ENCODE measurements around the gene PACSIN2.

Gene PACSIN2

GRCh38 chr22:42906605-42907348, 108.2 kb downstream of the PACSIN2 start:
- H3K4me2 ChIP-seq (ENCODE audit: low read length), result no peak overlapping the region
- H3K9me3 ChIP-seq (ENCODE audit: control insufficient read depth, low read length), result no peaks in the 10 kb centered on the region
- H3K27me3 ChIP-seq (ENCODE audit: control insufficient read depth, insufficient read depth, low read length), result no peaks in the 10 kb centered on the region
- H3K4me3 ChIP-seq (ENCODE audit: low read depth, low read length), result no peak overlapping the region
- no peaks in the 10 kb centered on the region for H3K4me1 ChIP-seq
- TF ChIP-seq CTCF (IDR thresholded peaks at IDR 0.05), result no peak
- H3K27ac ChIP-seq, result no peak overlapping the region
- no peak overlapping the region for H3K9ac ChIP-seq
- no peaks in the 10 kb centered on the region for H3K79me2 ChIP-seq
- no peaks in the 10 kb centered on the region for H3K36me3 ChIP-seq (ENCODE audit: control insufficient read depth, insufficient read depth, low read length)
- no peak overlapping the region for H2AFZ ChIP-seq

- no peak overlapping the region for H3K4me3 ChIP-seq (ENCODE audit: low read depth, low read length)
- H3K9me3 ChIP-seq (ENCODE audit: control insufficient read depth, low read length), result no peaks in the 10 kb centered on the region
- H3K27me3 ChIP-seq (ENCODE audit: control insufficient read depth, insufficient read depth, low read length), result no peaks in the 10 kb centered on the region
- H3K4me2 ChIP-seq (ENCODE audit: low read length), result no peak overlapping the region
- H3K27ac ChIP-seq, result no peak overlapping the region
- H3K79me2 ChIP-seq, result peaks cover 2% of the 10 kb centered on the region
- no peak for TF ChIP-seq CTCF (IDR thresholded peaks at IDR 0.05)
- H2AFZ ChIP-seq, result no peak overlapping the region
- H3K36me3 ChIP-seq (ENCODE audit: control insufficient read depth, insufficient read depth, low read length), result no peaks in the 10 kb centered on the region
- no peaks in the 10 kb centered on the region for H3K4me1 ChIP-seq
- no peak overlapping the region for H3K9ac ChIP-seq
Observed at GRCh38 chr22:42905702-42906183, 109.2 kb downstream of the PACSIN2 start.

GRCh38 chr22:42905217-42905616, 109.7 kb downstream of the PACSIN2 start:
- H3K4me3 ChIP-seq (ENCODE audit: low read depth, low read length), result no peak overlapping the region
- no peaks in the 10 kb centered on the region for H3K9me3 ChIP-seq (ENCODE audit: control insufficient read depth, low read length)
- no peak overlapping the region for H3K27ac ChIP-seq
- H2AFZ ChIP-seq, result no peak overlapping the region
- H3K79me2 ChIP-seq, result peaks cover 2% of the 10 kb centered on the region
- no peak overlapping the region for H3K9ac ChIP-seq
- no peak overlapping the region for H3K4me2 ChIP-seq (ENCODE audit: low read length)
- H3K27me3 ChIP-seq (ENCODE audit: control insufficient read depth, insufficient read depth, low read length), result no peaks in the 10 kb centered on the region
- TF ChIP-seq CTCF (IDR thresholded peaks at IDR 0.05), result no peak
- no peaks in the 10 kb centered on the region for H3K4me1 ChIP-seq
- no peaks in the 10 kb centered on the region for H3K36me3 ChIP-seq (ENCODE audit: control insufficient read depth, insufficient read depth, low read length)

GRCh38 chr22:42904050-42904449, 110.9 kb downstream of the PACSIN2 start:
- no peak overlapping the region for H3K4me2 ChIP-seq (ENCODE audit: low read length)
- H3K27ac ChIP-seq, result no peak overlapping the region
- peaks cover 5% of the 10 kb centered on the region for H3K79me2 ChIP-seq
- H3K4me1 ChIP-seq, result no peaks in the 10 kb centered on the region
- H3K4me3 ChIP-seq (ENCODE audit: low read depth, low read length), result no peak overlapping the region
- TF ChIP-seq CTCF (IDR thresholded peaks at IDR 0.05), result no peak
- no peaks in the 10 kb centered on the region for H3K9me3 ChIP-seq (ENCODE audit: control insufficient read depth, low read length)
- H3K27me3 ChIP-seq (ENCODE audit: control insufficient read depth, insufficient read depth, low read length), result no peaks in the 10 kb centered on the region
- H2AFZ ChIP-seq, result no peak overlapping the region
- H3K9ac ChIP-seq, result no peak overlapping the region
- no peaks in the 10 kb centered on the region for H3K36me3 ChIP-seq (ENCODE audit: control insufficient read depth, insufficient read depth, low read length)

Data from parathyroid adenoma (tissue), 2 donors.